SW 1271 (cell line): Measurements from ENCODE around the gene SPPL2C.

Experiments used
- DNase-seq, 2 experiments: peaks; one replicate each; lab custom pipeline; 2025; lab: John Stamatoyannopoulos, UW

Gene SPPL2C

GRCh38 chr17:45844695-45845375 lies at the start of gene SPPL2C:
Gene SPPL2C, plus strand, starts transcription at chr17:45844881. Its CDS starts 26 bp downstream, at chr17:45844907.
- no peak for DNase-seq

- no peak for DNase-seq
Observed at GRCh38 chr17:45800816-45801215, 43.9 kb upstream of the SPPL2C start.

- no peak for DNase-seq
Observed at GRCh38 chr17:45801421-45801820, 43.3 kb upstream of the SPPL2C start.

GRCh38 chr17:45808845-45809244 lies 35.8 kb upstream of the SPPL2C start:
- DNase-seq, result no peak

GRCh38 chr17:45809499-45809898 lies 35.2 kb upstream of the SPPL2C start:
- DNase-seq, result no peak

- DNase-seq, result peak in 1 of 2 experiments; percentile 30
Observed at GRCh38 chr17:45812102-45812501, 32.6 kb upstream of the SPPL2C start.

- DNase-seq, result no peak
Observed at GRCh38 chr17:45813048-45813725, 31.5 kb upstream of the SPPL2C start.

GRCh38 chr17:45814622-45815606 lies 29.8 kb upstream of the SPPL2C start:
- DNase-seq, result no peak

- no peak for DNase-seq
Observed at GRCh38 chr17:45815752-45816151, 28.9 kb upstream of the SPPL2C start.

GRCh38 chr17:45818041-45818440 lies 26.6 kb upstream of the SPPL2C start:
- DNase-seq, result no peak

- no peak for DNase-seq
Observed at GRCh38 chr17:45818699-45819098, 26.0 kb upstream of the SPPL2C start.

GRCh38 chr17:45819632-45820031 lies 25.0 kb upstream of the SPPL2C start:
- no peak for DNase-seq

- no peak for DNase-seq
Observed at GRCh38 chr17:45820052-45820780, 24.5 kb upstream of the SPPL2C start.

- no peak for DNase-seq
Observed at GRCh38 chr17:45821147-45821546, 23.5 kb upstream of the SPPL2C start.

- no peak for DNase-seq
Observed at GRCh38 chr17:45823598-45823997, 21.1 kb upstream of the SPPL2C start.

- DNase-seq, result no peak
Observed at GRCh38 chr17:45824475-45824874, 20.2 kb upstream of the SPPL2C start.

- no peak for DNase-seq
Observed at GRCh38 chr17:45824901-45825492, 19.7 kb upstream of the SPPL2C start.

GRCh38 chr17:45825792-45826191 lies 18.9 kb upstream of the SPPL2C start:
- no peak for DNase-seq

- no peak for DNase-seq
Observed at GRCh38 chr17:45826919-45827588, 17.6 kb upstream of the SPPL2C start.

GRCh38 chr17:45828171-45828570 lies 16.5 kb upstream of the SPPL2C start:
- no peak for DNase-seq
